IMR-90 (cell line): ENCODE data around the gene NEIL3. TPM values are rescaled to one million over a fixed set of nuclear protein-coding genes. Genes with fewer than 3 reads are reported as not detected.
A peak's percentile ranks its signal among the peaks of the same experiment; 100 is the strongest.

Experiments used
- ATAC-seq: fragments of 200-7000 bp; cut with Tn5 transposase; 2 replicates; pipeline ENCODE4 v1.9.1; 2020; ENCODE audit warnings: low read depth, mild to moderate bottlenecking, moderate library complexity
- BruUV-seq: library from RNA; stranded (reverse); fragments of 400-500 nt; replicated peaks from 2 replicates; lab custom pipeline; 2021; lab: Mats Ljungman, UMichigan
- CTCF ChIA-PET: fragments of 300-600 bp; formaldehyde crosslinking; extraction: SDS; loops from one replicate; lab custom pipeline; 2021; ENCODE audit warnings: antibody characterized with exemption; lab: Yijun Ruan, JAX
- POLR2A ChIA-PET: fragments of 300-600 bp; sonication (Branson Sonifier 250); formaldehyde crosslinking; loops from one replicate; lab custom pipeline; 2022; ENCODE audit warnings: antibody characterized with exemption; ENCODE audit not compliant: unreplicated experiment; lab: Charles Lee
- DNase-seq: peaks from one replicate; pipeline ENCODE4 v3.0.0; 2013
- H2AFZ ChIP-seq: replicated peaks from 2 replicates; pipeline ENCODE3; 2013; ENCODE audit warnings: low read length, mild to moderate bottlenecking; ENCODE audit not compliant: poor library complexity
- H2AK5ac ChIP-seq: 2 replicates; pipeline ENCODE4 v1.6.1; 2013; ENCODE audit warnings: low read depth, low read length, inconsistent platforms
- H2AK9ac ChIP-seq: replicated peaks from 2 replicates; pipeline ENCODE3; 2013; ENCODE audit warnings: mild to moderate bottlenecking, low read depth, low read length, moderate library complexity; ENCODE audit not compliant: poor library complexity
- H2BK120ac ChIP-seq: 2 replicates; pipeline ENCODE4 v1.6.1; 2013; ENCODE audit warnings: low read depth, low read length, inconsistent platforms
- H2BK15ac ChIP-seq: 3 replicates; pipeline ENCODE4 v1.6.1; 2013; ENCODE audit warnings: low read depth, low read length, inconsistent platforms
- H2BK20ac ChIP-seq: 2 replicates; pipeline ENCODE4 v1.6.1; 2013; ENCODE audit warnings: low read depth, mild to moderate bottlenecking, inconsistent platforms, low read length, moderate library complexity
- H2BK5ac ChIP-seq: 2 replicates; pipeline ENCODE4 v1.6.1; 2013; ENCODE audit warnings: mild to moderate bottlenecking, low read depth, low read length, inconsistent platforms; ENCODE audit not compliant: poor library complexity, severe bottlenecking
- H3K14ac ChIP-seq: replicated peaks from 2 replicates; pipeline ENCODE4 v1.6.1; 2013; ENCODE audit warnings: low read depth, low read length, inconsistent platforms
- H3K18ac ChIP-seq: 2 replicates; pipeline ENCODE4 v1.6.1; 2013; ENCODE audit warnings: low read depth, low read length, control low read depth
- H3K23ac ChIP-seq: 2 replicates; pipeline ENCODE4 v1.6.1; 2013; ENCODE audit warnings: low read depth, low read length, inconsistent platforms
- H3K27ac ChIP-seq: 2 replicates; pipeline ENCODE4 v1.5.1; 2013; ENCODE audit warnings: mild to moderate bottlenecking, control low read depth, low read length; ENCODE audit not compliant: insufficient read depth
- H3K27me3 ChIP-seq: 2 replicates; pipeline ENCODE4 v1.6.1; 2013; ENCODE audit warnings: low read length; ENCODE audit not compliant: control insufficient read depth, insufficient read depth
- H3K36me3 ChIP-seq: 2 replicates; pipeline ENCODE4 v1.6.1; 2013; ENCODE audit warnings: low read length, mixed read lengths; ENCODE audit not compliant: control insufficient read depth, insufficient read depth
- H3K4ac ChIP-seq: 2 replicates; pipeline ENCODE4 v1.6.1; 2013; ENCODE audit warnings: low read depth, low read length, inconsistent platforms
- H3K4me1 ChIP-seq: 2 replicates; pipeline ENCODE4 v1.6.1; 2013; ENCODE audit warnings: low read length, mixed read lengths; ENCODE audit not compliant: control insufficient read depth, insufficient read depth
- H3K4me2 ChIP-seq: 2 replicates; pipeline ENCODE4 v1.6.1; 2013; ENCODE audit warnings: low read depth, mild to moderate bottlenecking, control low read depth, low read length, moderate library complexity
- H3K4me3 ChIP-seq: 2 replicates; pipeline ENCODE4 v1.5.1; 2013; ENCODE audit warnings: low read depth, mild to moderate bottlenecking, control low read depth, low read length, moderate library complexity; ENCODE audit not compliant: insufficient read depth
- H3K56ac ChIP-seq: 2 replicates; pipeline ENCODE4 v1.6.1; 2013; ENCODE audit warnings: low read length, inconsistent platforms; ENCODE audit not compliant: insufficient read depth; ENCODE audit errors: extremely low read depth
- H3K79me1 ChIP-seq, 2 experiments: 2 replicates each; pipeline ENCODE4 v1.6.1; 2013; ENCODE audit warnings: low read length in 2 of 2, inconsistent platforms in 1 of 2, low read depth in 1 of 2
- H3K9ac ChIP-seq: 2 replicates; pipeline ENCODE4 v1.6.1; 2013; ENCODE audit warnings: low read depth, low read length, control low read depth
- H3K9me1 ChIP-seq: 2 replicates; pipeline ENCODE4 v1.6.1; 2013; ENCODE audit warnings: low read length, inconsistent platforms; ENCODE audit not compliant: insufficient read depth
- H3K9me3 ChIP-seq: 2 replicates; pipeline ENCODE4 v1.6.1; 2013; ENCODE audit warnings: low read length; ENCODE audit not compliant: control insufficient read depth, insufficient read depth
- H4K20me1 ChIP-seq: 2 replicates; pipeline ENCODE4 v1.6.1; 2013; ENCODE audit warnings: low read length, inconsistent platforms; ENCODE audit not compliant: insufficient read depth
- H4K5ac ChIP-seq: 2 replicates; pipeline ENCODE4 v1.6.1; 2013; ENCODE audit warnings: mild to moderate bottlenecking, low read depth, low read length, control low read depth
- H4K8ac ChIP-seq, 2 experiments: 2 replicates each; pipeline ENCODE4 v1.6.1; 2013; ENCODE audit warnings: low read depth in 2 of 2, low read length in 2 of 2, control low read depth in 1 of 2, inconsistent platforms in 1 of 2
- H4K91ac ChIP-seq: 2 replicates; pipeline ENCODE4 v1.6.1; 2013; ENCODE audit warnings: low read depth, low read length, inconsistent platforms; ENCODE audit not compliant: insufficient read depth
- BHLHE40 ChIP-seq: fragments of 150-350 bp; IDR thresholded peaks from 2 replicates; pipeline ENCODE4 v1.6.1; 2016; ENCODE audit warnings: mild to moderate bottlenecking, low read depth, low read length
- CEBPB ChIP-seq: IDR thresholded peaks from 2 replicates; pipeline ENCODE4 v1.6.1; 2012; ENCODE audit warnings: low read depth, low read length, improper control_type of control experiment
- CHD1 ChIP-seq: IDR thresholded peaks from 2 replicates; pipeline ENCODE4 v1.6.1; 2012; ENCODE audit warnings: low read depth, low read length, improper control_type of control experiment
- CTCF ChIP-seq: conservative IDR thresholded peaks from 2 replicates; pipeline ENCODE4 v1.5.1; 2012; ENCODE audit warnings: mild to moderate bottlenecking, low read depth, low read length, improper control_type of control experiment
- ELK1 ChIP-seq: fragments of 150-350 bp; IDR thresholded peaks from 2 replicates; pipeline ENCODE4 v1.6.1; 2016; ENCODE audit warnings: low read depth, mild to moderate bottlenecking, low read length, moderate library complexity, borderline replicate concordance
- FOS ChIP-seq: fragments of 150-350 bp; IDR thresholded peaks from 2 replicates; pipeline ENCODE4 v1.6.1; 2016; ENCODE audit warnings: low read depth, low read length
- MAFK ChIP-seq: IDR thresholded peaks from 2 replicates; pipeline ENCODE4 v1.6.1; 2012; ENCODE audit warnings: low read depth, low read length, improper control_type of control experiment
- MAZ ChIP-seq: IDR thresholded peaks from 2 replicates; pipeline ENCODE4 v1.6.1; 2012; ENCODE audit warnings: low read depth, mild to moderate bottlenecking, low read length, improper control_type of control experiment, moderate library complexity, borderline replicate concordance
- MXI1 ChIP-seq: IDR thresholded peaks from 2 replicates; pipeline ENCODE4 v1.6.1; 2012; ENCODE audit warnings: low read depth, mild to moderate bottlenecking, low read length, moderate library complexity, borderline replicate concordance
- NFE2L2 ChIP-seq: fragments of 150-350 bp; IDR thresholded peaks from 2 replicates; pipeline ENCODE4 v1.6.1; 2016; ENCODE audit warnings: low read depth, mild to moderate bottlenecking, low read length
- POLR2A ChIP-seq: IDR thresholded peaks from 2 replicates; pipeline ENCODE4 v1.6.1; 2012; ENCODE audit warnings: mild to moderate bottlenecking, low read depth, low read length
- RAD21 ChIP-seq: IDR thresholded peaks from 2 replicates; pipeline ENCODE4 v1.6.1; 2012; ENCODE audit warnings: low read length, improper control_type of control experiment
- RCOR1 ChIP-seq: IDR thresholded peaks from 2 replicates; pipeline ENCODE4 v1.6.1; 2012; ENCODE audit warnings: mild to moderate bottlenecking, low read length, improper control_type of control experiment; ENCODE audit not compliant: insufficient replicate concordance
- RFX5 ChIP-seq: IDR thresholded peaks from 2 replicates; pipeline ENCODE4 v1.8.0; 2012; ENCODE audit warnings: low read depth, mild to moderate bottlenecking, low read length, moderate library complexity
- SMC3 ChIP-seq: fragments of 150-350 bp; IDR thresholded peaks from 2 replicates; pipeline ENCODE4 v1.6.1; 2016; ENCODE audit warnings: low read depth, mild to moderate bottlenecking, antibody characterized with exemption, low read length, moderate library complexity
- dilution Hi-C: fragments of 300-500 bp; cut with HindIII; formaldehyde crosslinking; loops from one replicate; pipeline ENCODE4 v1.14.3; 2018; ENCODE audit warnings: low sequenced_read_pairs; ENCODE audit not compliant: unreplicated experiment
- in situ Hi-C: fragments of 300-500 bp; cut with MboI; formaldehyde crosslinking; loops from 3 replicates; pipeline ENCODE4 v1.14.3; 2019; ENCODE audit warnings: low sequenced_read_pairs, inconsistent platforms, mixed read lengths
- intact Hi-C: fragments of 100-400 bp; cut with micrococcal nuclease; formaldehyde crosslinking; loops from 2 replicates; pipeline ENCODE4 v1.10.0; 2022
- polyA plus RNA-seq, 3 experiments: library from polyadenylated mRNA; depleted of rRNA; stranded (reverse); fragments of >200 nt; gene quantifications; 2 replicates each; pipeline ENCODE4 v1.2.3, GENCODE V29; 2012; ENCODE audit warnings: low replicate concordance in 1 of 3
- total RNA-seq: library from RNA; depleted of rRNA; stranded (reverse); fragments of >200 nt; gene quantifications from 2 replicates; pipeline ENCODE4 v1.2.3, GENCODE V29; 2012
- TF ChIP-seq, protein P1 (sequence below): fragments of 150-350 bp; IDR thresholded peaks from 2 replicates; pipeline ENCODE4 v1.6.1; 2017; ENCODE audit warnings: mild to moderate bottlenecking, antibody characterized with exemption, low read length, low read depth

NEIL3 gene
- total and polyA plus RNA-seq, 2 of the 4 experiments (the other 2 are of a cell fraction) = 4.4 to 7.9 TPM

DNA sequence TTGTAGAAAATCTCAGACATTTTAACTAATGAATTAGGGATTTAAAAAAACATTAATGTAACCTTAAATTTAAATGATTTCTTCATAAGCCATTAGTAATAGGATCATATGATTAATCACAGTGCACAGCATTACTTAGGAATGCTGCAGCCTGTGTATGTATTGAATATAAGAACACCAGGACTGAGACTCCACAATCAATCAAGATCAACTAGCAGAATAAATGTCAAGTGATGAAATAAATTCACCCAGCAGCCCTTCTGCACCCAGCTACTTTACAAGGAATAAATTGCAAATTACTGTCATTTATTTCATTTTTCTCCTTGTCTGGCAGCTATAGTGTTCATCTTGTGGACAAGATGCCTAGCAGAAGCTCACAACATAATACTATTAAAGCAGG, 46.5 kb downstream of the NEIL3 start:
- Histone ChIP-seq H3K4ac (no peak overlapping the region), H3K36me3 (no peaks in the 10 kb centered on the region), H3K56ac (no peak overlapping the region), H3K9me3 (no peaks in the 10 kb centered on the region), H3K4me2 (no peak overlapping the region), H3K79me1 (0 out of 4 replicates have a peak, but pooled peaks cover 3% of the 10 kb centered on the region in 2 experiments), H3K4me3 (no peak overlapping the region), H2BK20ac (no peak overlapping the region), H3K27me3 (no peaks in the 10 kb centered on the region), H2BK15ac (no peak overlapping the region), H3K27ac (no peak overlapping the region), H2AK5ac (no peak overlapping the region), H2BK120ac (no peak overlapping the region), H2AK9ac (no peak overlapping the region), H3K23ac (no peak overlapping the region), H3K18ac (no peak overlapping the region), H4K8ac (no peak overlapping the region), H3K4me1 (0 out of 2 replicates have a peak, but pooled peaks cover 1% of the 10 kb centered on the region), H4K20me1 (no peaks in the 10 kb centered on the region), H2BK5ac (no peak overlapping the region), H3K14ac (no peak overlapping the region), H4K5ac (no peak overlapping the region), H2AFZ (no peak overlapping the region), H4K91ac (no peak overlapping the region), H3K9me1 (no peaks in the 10 kb centered on the region), H3K9ac (no peak overlapping the region)
- in situ Hi-C loops (no loop called here), intact Hi-C loops (no loop called here), dilution Hi-C loops (no loop called here)
- CTCF ChIA-PET = interaction anchor here (0.8 kb wide), 1 partner anchor 13 kb away, joined by 3 read pairs; no protein-coding TSS in a partner anchor
- POLR2A ChIA-PET = no interaction called here
- TF ChIP-seq MXI1 = no peak
- TF ChIP-seq BHLHE40 = no peak
- no peak for TF ChIP-seq MAFK
- TF ChIP-seq RFX5 = no peak
- TF ChIP-seq FOS = no peak
- no peak for TF ChIP-seq NFE2L2
- TF ChIP-seq POLR2A = no peak
- no peak for TF ChIP-seq RAD21
- TF ChIP-seq, protein P1, sequence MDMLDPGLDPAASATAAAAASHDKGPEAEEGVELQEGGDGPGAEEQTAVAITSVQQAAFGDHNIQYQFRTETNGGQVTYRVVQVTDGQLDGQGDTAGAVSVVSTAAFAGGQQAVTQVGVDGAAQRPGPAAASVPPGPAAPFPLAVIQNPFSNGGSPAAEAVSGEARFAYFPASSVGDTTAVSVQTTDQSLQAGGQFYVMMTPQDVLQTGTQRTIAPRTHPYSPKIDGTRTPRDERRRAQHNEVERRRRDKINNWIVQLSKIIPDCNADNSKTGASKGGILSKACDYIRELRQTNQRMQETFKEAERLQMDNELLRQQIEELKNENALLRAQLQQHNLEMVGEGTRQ = no peak
- TF ChIP-seq RCOR1 = no peak
- no peak for TF ChIP-seq ELK1
- TF ChIP-seq CTCF = no peak
- TF ChIP-seq MAZ = no peak
- TF ChIP-seq CEBPB = no peak
- TF ChIP-seq SMC3 = no peak
- TF ChIP-seq CHD1 = no peak
- no TSS peak for BruUV-seq
- no peak for ATAC-seq
- peak; percentile 41 for DNase-seq
